ENCODE results near the gene KIF21A.

The KIF21A gene

DNA sequence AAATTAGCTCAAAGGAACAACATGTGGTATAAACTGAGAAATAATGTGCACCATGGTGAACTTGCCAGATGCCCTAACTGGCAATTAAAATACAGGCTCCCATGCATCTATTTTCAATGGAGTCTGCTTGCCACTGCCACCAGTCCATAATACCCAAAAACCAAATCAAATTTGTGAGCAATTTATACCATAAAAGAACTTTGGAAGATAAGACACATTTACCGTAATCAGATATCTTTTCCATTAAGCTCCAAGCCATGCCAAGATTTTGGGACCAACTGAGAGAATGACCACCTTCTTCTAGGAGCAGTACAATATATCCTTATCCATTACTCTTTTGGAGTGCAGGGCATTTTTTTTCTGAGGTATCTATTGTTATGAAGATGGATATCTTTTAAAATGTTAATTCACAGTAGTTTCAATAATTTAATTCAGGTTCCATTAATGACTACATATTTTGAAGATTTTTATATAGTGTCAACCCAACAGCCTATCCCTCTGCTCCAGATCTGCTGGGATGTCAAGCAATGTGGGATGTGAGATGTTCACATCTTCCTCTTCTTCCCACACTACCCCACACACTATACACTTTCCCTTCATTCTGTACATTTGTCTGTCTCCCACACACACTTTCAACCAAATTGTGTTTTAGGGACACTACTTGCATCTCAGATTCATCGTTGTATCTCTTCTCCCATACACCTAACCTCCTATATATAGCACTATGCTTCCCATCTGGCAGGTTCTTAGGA, 53.3 kb downstream of the KIF21A start:
- DNase-seq: no peak

GRCh38 chr12:39386335-39386734, 56.6 kb downstream of the KIF21A start:
- no peak for DNase-seq

- DNase-seq: no peak
Measured at GRCh38 chr12:39383114-39383513, 59.8 kb downstream of the KIF21A start.

DNA sequence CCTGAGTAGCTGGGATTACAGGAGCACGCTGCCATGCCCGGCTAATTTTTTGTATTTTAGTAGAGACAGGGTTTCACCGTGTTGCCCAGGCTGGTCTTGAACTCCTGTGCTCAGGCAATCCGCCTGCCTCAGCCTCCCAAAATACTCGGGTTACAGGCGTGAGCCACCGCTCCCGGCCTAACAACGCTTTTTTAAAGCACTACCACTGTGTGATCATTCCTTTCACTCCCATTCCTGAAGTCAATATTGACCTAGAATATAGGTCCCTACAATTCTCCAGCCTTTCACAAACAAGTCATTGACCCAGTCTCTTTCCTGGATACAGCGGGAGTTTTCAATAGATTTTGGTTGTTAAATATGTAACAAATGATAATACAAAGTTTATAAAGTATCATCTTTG, 62.8 kb downstream of the KIF21A start:
- DNase-seq: no peak

DNA sequence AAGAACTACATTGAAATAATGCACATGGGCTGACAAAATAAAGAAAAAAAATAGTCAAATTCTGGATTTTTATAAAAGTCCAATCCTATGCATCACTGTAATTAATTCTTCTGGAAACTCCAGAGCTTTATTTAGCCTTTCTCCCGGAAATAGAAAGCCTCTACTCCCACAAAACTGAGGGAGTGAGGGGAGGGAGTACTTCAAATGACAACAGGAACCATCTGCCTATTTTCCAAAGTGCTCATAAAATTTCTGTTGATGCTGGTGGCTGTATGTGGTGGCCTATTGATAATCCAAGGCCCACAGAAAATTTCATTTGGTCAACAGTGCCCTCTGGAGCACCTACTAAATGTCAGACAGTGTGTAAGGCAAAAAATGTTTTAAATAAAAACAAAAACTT, 64.6 kb downstream of the KIF21A start:
- DNase-seq: no peak

DNA sequence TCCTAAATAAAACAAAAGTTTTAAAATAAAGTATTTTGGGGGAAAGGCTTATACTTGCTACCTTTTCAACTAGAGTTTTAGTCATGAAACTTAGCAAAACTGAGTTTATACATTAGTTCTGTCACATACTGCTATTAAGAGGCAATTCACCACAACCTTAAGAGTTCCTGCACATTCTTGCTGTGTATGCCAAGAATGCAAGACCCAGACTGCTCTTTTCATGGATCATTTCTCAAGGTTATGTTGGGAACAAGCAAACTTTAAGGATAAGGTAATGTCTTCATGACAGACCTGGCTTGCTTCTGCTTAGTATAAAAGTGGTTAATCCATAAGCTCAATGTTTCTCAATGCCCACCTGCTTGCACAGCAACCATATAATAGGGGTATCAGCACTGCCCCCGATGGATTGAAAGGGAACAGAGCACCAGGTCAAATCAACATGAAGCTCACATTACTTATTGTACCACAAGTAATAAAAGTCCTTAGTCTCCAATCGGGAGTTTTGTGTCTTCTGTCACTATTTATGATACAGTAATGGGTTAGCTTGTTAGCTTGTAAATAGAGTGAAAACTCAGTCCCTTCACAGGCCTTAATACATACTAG, 67.6 kb downstream of the KIF21A start:
- DNase-seq: no peak

GRCh38 chr12:39372929-39373328, 70.0 kb downstream of the KIF21A start:
- peak; percentile 1 for DNase-seq

- no peak for DNase-seq
Measured at GRCh38 chr12:39372204-39372925, 70.6 kb downstream of the KIF21A start.

DNA sequence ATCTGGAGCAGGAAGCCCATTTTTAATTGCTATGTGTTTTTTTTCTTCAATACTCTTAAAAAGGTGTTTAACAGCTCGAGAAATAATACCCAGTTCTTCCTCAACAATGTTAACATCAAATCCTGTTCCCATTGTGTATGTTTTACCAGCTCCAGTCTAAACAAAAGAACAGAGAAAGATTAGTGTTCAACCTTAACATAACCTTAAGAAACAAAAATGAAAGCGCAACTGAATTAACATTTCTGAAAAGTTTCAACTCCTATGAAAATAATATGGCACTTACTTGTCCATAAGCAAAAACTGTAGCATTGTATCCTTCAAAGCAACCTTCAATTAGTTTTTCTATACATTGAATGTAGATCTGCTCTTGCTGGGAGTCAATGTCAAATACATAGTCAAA, 73.2 kb downstream of the KIF21A start:
- no peak for DNase-seq

- DNase-seq: no peak
Measured at GRCh38 chr12:39368891-39369290, 74.0 kb downstream of the KIF21A start.

DNA sequence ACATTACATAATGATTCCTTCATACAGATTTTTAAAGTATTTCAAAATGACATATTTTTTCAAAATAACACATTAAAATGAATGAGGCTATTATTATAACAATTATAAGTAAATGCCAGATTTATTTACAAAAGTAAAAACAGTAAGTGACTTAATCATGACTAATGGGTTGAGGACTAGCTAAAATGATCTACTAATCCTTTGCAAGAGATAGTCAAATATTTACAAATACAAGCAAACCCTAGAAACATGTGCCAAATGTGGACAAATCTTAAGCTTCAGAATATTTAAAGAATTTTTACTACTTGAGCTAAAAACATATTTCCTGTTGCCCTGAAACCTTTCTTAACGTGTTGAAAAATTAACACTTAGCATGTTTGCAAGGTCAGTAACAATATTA, 74.8 kb downstream of the KIF21A start:
- no peak for DNase-seq

GRCh38 chr12:39367494-39367893, 75.4 kb downstream of the KIF21A start:
- DNase-seq: no peak

- no peak for DNase-seq
Measured at GRCh38 chr12:39365364-39366001, 77.4 kb downstream of the KIF21A start.

GRCh38 chr12:39364196-39364595, 78.7 kb downstream of the KIF21A start:
- no peak for DNase-seq

DNA sequence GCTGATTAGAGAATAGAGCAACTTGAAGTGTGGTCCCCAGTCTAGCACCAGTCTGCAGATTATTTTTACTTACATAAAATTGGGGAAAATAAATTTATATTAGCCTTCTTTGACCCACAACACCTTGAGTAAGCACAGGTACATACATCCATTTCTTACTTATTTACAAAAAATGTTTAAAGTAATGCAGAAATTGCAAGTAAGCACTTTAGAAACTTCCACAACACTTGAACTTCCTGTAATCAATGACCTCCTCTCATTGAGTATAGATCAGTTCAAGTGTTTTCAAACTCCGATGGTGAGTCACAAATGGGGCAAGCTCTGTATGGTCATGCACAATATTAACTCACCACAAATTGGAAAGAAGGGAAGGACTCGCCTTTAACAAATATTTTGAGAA, 83.3 kb downstream of the KIF21A start:
- no peak for DNase-seq

- no peak for DNase-seq
Measured at GRCh38 chr12:39357041-39357440, 85.9 kb downstream of the KIF21A start.

GRCh38 chr12:39355841-39356240, 87.1 kb downstream of the KIF21A start:
- no peak for DNase-seq

DNA sequence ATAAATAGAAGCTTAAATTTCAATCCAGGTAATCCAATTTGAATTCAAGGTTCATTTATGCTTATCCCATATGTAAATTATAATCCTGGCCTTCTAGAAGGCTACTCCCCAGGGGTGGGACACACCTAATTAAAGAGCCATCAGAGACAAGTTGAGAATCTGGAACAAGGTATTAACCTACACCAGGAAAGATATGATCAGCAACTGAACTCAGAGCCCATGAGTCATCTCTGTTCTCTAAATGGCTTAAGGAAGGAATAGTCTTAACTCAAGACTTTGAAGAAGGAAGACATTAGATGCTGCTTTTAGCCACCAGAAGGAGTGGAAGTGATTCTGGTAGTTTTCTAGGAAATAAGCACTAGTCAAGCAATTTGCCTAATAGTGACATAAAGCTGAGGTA, 88.0 kb downstream of the KIF21A start:
- no peak for DNase-seq

DNA sequence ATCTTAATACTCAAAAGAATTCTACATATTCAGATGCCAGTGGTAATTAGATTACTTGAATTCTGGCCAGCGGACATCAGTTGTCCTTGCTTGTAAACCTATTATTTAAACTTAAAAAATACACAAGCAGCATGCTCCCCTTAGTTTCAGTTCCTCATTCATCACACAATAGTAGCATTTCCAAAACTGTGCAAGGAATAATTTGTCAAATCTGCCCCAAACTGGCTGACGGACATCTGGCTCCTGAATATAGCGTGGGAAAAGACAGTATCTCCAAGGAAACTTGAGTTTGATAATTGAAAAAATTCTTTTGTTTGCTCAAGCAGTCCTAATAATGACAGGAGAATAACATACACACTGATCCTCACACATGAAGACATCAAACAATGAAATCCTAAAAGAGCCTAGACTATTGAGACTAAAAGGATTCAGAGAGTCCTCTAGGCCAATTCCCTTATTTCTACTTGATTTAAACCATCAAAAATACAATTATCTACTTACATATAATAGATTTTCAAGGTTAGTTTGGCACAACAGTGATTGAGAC, 90.4 kb downstream of the KIF21A start:
- no peak for DNase-seq

DNA sequence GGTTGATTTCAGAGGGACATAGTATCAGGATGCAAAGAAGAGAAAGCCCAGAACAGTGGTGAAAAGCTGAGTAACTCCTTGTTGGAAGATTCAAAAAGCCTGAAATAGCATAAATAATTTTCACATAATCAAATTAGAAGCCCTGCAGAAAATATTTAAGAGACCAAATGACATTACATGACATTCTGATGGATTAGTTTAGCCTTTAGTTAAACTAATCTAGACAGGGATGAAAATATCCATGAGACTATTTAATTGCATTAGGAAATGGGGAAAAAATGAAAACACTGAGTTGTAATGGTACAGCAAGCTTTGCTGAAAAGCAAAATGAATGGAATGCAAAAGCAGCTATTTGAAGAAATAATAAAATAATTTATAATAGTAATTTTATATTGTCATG, 91.8 kb downstream of the KIF21A start:
- no peak for DNase-seq

- DNase-seq: no peak
Measured at GRCh38 chr12:39348941-39349626, 93.8 kb downstream of the KIF21A start.

GRCh38 chr12:39348523-39348922, 94.4 kb downstream of the KIF21A start:
- no peak for DNase-seq

DNA sequence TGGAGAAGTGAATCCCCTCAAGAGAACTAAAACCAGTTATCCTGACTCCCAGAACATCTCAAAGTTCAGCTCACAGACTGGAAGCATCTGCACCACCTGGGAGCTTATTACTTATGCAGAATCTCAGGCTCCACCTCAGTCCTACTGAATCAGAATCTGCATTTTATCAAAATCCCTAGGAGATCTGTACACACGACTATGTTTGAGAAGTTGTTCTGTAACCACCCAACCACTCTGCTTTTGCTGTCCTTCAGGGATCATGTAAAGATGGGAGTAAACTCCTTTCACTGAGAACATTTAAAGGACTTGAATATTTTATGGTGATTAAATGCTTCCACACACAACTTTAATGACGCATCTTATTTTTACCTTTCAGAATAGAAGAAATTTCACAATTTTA, 98.0 kb downstream of the KIF21A start:
- no peak for DNase-seq
